ENCODE results near the gene MRPL24. TPM values are rescaled to one million over a fixed set of nuclear protein-coding genes. Genes with fewer than 3 reads are reported as not detected.
"Not testable (repeated sequence)": the region's sequence is repeated elsewhere in the genome, so short reads cannot be mapped to it uniquely, and the experiment has no call there.

The MRPL24 gene
- total RNA-seq, 2 donors from 2014 or later, result 60.5 to 63.7 TPM

GRCh38 chr1:156765666-156766065 is 24.8 kb upstream of the MRPL24 start:
- DNase-seq (ENCODE audit: low spot score), result peak; percentile 22
- intact Hi-C loops (cut with DNase I), result no loop called here

GRCh38 chr1:156765136-156765535 is 24.2 kb upstream of the MRPL24 start:
- peak; percentile 58 for DNase-seq (ENCODE audit: low spot score)
- intact Hi-C loops (cut with DNase I), result not testable (repeated sequence)

- intact Hi-C loops (cut with DNase I), result no loop called here
- DNase-seq (ENCODE audit: low spot score), result peak; percentile 34
Measured at GRCh38 chr1:156760796-156761104, 19.9 kb upstream of the MRPL24 start.

- DNase-seq (ENCODE audit: low spot score), result peak; percentile 58
- intact Hi-C loops (cut with DNase I), result no loop called here
Measured at GRCh38 chr1:156760092-156760795, 19.4 kb upstream of the MRPL24 start.

- DNase-seq (ENCODE audit: low spot score), result peak; percentile 18
- intact Hi-C loops (cut with DNase I), result not testable (repeated sequence)
Measured at GRCh38 chr1:156757572-156758253, 16.8 kb upstream of the MRPL24 start.

GRCh38 chr1:156756355-156756754 is 15.5 kb upstream of the MRPL24 start:
- DNase-seq (ENCODE audit: low spot score), result no peak
- intact Hi-C loops (cut with DNase I), result no loop called here

GRCh38 chr1:156755527-156755950 is 14.7 kb upstream of the MRPL24 start:
- DNase-seq (ENCODE audit: low spot score), result peak; percentile 5
- intact Hi-C loops (cut with DNase I), result no loop called here

GRCh38 chr1:156754219-156754618 is 13.3 kb upstream of the MRPL24 start:
- peak; percentile 19 for DNase-seq (ENCODE audit: low spot score)
- intact Hi-C loops (cut with DNase I), result no loop called here

GRCh38 chr1:156752843-156753482 is 12.1 kb upstream of the MRPL24 start:
- intact Hi-C loops (cut with DNase I), result no loop called here
- no peak for DNase-seq (ENCODE audit: low spot score)

GRCh38 chr1:156751757-156752481 is 11.0 kb upstream of the MRPL24 start:
- intact Hi-C loops (cut with DNase I), result no loop called here
- DNase-seq (ENCODE audit: low spot score), result peak; percentile 99

- intact Hi-C loops (cut with DNase I), result no loop called here
Measured at GRCh38 chr1:156751451-156751756, 10.5 kb upstream of the MRPL24 start, which contains the start of gene HDGF. Gene HDGF (minus strand): TSS chr1:156751675. CDS start chr1:156751429, 246 bp downstream.

GRCh38 chr1:156750711-156751450 is 10.0 kb upstream of the MRPL24 start:
- intact Hi-C loops (cut with DNase I), result no loop called here

More at GRCh38 chr1:156751451-156751756, 10.5 kb upstream of the MRPL24 start, which contains the start of gene HDGF:
- no peak for DNase-seq (ENCODE audit: low spot score)

GRCh38 chr1:156750191-156750672 is 9.3 kb upstream of the MRPL24 start:
- peak; percentile 76 for DNase-seq (ENCODE audit: low spot score)
- intact Hi-C loops (cut with DNase I), result no loop called here

More at GRCh38 chr1:156750711-156751450, 10.0 kb upstream of the MRPL24 start:
- no peak for DNase-seq (ENCODE audit: low spot score)

GRCh38 chr1:156749419-156750118 is 8.7 kb upstream of the MRPL24 start:
- peak; percentile 57 for DNase-seq (ENCODE audit: low spot score)
- intact Hi-C loops (cut with DNase I), result no loop called here

GRCh38 chr1:156748670-156749418 is 8.0 kb upstream of the MRPL24 start:
- peak; percentile 88 for DNase-seq (ENCODE audit: low spot score)
- intact Hi-C loops (cut with DNase I), result no loop called here

GRCh38 chr1:156747742-156748669 is 7.1 kb upstream of the MRPL24 start:
- intact Hi-C loops (cut with DNase I), result no loop called here
- peak; percentile 67 for DNase-seq (ENCODE audit: low spot score)

Data from posterior vena cava (tissue), 2 donors.